HG03354 (cell line): ENCODE data around the gene HADHA.

Source experiments
- ATAC-seq: cut with Tn5 transposase; IDR thresholded peaks from one replicate; pipeline ENCODE4 v1.9.1; 2021; ENCODE audit warnings: mild to moderate bottlenecking; ENCODE audit not compliant: unreplicated experiment, poor library complexity, severe bottlenecking

HADHA gene

GRCh38 chr2:26246818-26247217 lies 2.4 kb upstream of the HADHA start:
- ATAC-seq, result no peak

- ATAC-seq, result peak; percentile 39
Measured at GRCh38 chr2:26245810-26246209, 1.4 kb upstream of the HADHA start.

GRCh38 chr2:26245231-26245732 lies 850 bp upstream of the HADHA start:
- ATAC-seq, result peak; percentile 22

- peak; percentile 0 for ATAC-seq
Measured at GRCh38 chr2:26243470-26244308, 743 bp downstream of the HADHA start.

GRCh38 chr2:26241928-26242436 lies 2.5 kb downstream of the HADHA start:
- no peak for ATAC-seq

- no peak for ATAC-seq
Measured at GRCh38 chr2:26238311-26238958, 6.0 kb downstream of the HADHA start.

GRCh38 chr2:26237868-26238267 lies 6.6 kb downstream of the HADHA start:
- no peak for ATAC-seq

GRCh38 chr2:26235089-26235488 lies 9.3 kb downstream of the HADHA start:
- no peak for ATAC-seq

- ATAC-seq, result no peak
Measured at GRCh38 chr2:26230806-26231205, 13.6 kb downstream of the HADHA start.

- ATAC-seq, result no peak
Measured at GRCh38 chr2:26229595-26229994, 14.8 kb downstream of the HADHA start.

GRCh38 chr2:26224095-26224494 lies 20.3 kb downstream of the HADHA start:
- ATAC-seq, result no peak

GRCh38 chr2:26223018-26223417 lies 21.4 kb downstream of the HADHA start:
- no peak for ATAC-seq

GRCh38 chr2:26217720-26218119 lies 26.7 kb downstream of the HADHA start:
- ATAC-seq, result no peak

GRCh38 chr2:26216587-26216986 lies 27.8 kb downstream of the HADHA start:
- no peak for ATAC-seq

GRCh38 chr2:26215833-26216232 lies 28.6 kb downstream of the HADHA start:
- no peak for ATAC-seq

GRCh38 chr2:26214759-26215158 lies 29.7 kb downstream of the HADHA start:
- no peak for ATAC-seq

- ATAC-seq, result no peak
Measured at GRCh38 chr2:26212011-26212410, 32.4 kb downstream of the HADHA start.

- ATAC-seq, result no peak
Measured at GRCh38 chr2:26203906-26204305, 40.5 kb downstream of the HADHA start.

- ATAC-seq, result no peak
Measured at GRCh38 chr2:26202981-26203490, 41.4 kb downstream of the HADHA start.

- no peak for ATAC-seq
Measured at GRCh38 chr2:26197516-26197915, 46.9 kb downstream of the HADHA start.
